T1000 (cell line): Measurements from ENCODE around the gene ADK.
"Not testable (repeated sequence)": the region's sequence is repeated elsewhere in the genome, so short reads cannot be mapped to it uniquely, and the experiment has no call there.

ENCODE experiments used
- DNase-seq: peaks from one replicate; lab custom pipeline; 2025; ENCODE audit warnings: mixed read lengths; lab: John Stamatoyannopoulos, UW

The ADK gene

DNA sequence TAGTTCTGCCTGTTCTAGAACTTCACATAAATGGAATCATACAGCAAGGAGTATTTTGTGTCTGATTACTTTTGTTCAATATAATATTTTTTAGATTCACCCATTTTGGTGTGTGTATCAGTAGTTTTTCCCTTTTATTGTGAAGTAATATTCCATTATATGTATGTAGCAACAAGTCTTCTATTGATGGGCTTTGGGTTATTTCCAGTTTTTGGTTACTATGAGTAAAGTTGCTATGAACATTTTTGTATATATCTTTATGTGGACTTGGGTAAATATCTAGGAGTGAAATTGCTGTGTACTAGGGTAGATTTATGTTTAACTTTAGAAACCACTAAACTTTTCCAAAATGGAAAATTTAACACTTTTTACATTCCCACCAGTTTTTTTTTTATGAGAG lies 35.7 kb downstream of the ADK start:
- DNase-seq: no peak

DNA sequence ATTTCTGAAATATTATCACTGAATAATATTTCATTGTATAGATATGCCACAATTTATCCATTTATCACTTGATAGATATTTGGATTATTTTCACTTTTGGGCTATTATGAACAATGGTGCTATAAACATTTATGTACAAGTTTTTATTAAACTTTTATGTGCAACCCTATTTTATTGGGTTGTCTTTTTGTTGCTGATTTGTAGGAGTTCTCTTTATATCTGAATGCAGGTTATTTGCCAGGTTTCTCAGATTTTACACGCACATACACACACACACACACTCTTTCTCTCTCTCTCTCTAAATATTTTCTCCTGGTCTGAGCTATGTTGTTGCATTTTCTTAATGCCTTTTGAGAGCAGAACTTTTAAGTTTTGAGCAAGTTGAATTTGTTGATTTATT lies 36.2 kb downstream of the ADK start:
- no peak for DNase-seq

DNA sequence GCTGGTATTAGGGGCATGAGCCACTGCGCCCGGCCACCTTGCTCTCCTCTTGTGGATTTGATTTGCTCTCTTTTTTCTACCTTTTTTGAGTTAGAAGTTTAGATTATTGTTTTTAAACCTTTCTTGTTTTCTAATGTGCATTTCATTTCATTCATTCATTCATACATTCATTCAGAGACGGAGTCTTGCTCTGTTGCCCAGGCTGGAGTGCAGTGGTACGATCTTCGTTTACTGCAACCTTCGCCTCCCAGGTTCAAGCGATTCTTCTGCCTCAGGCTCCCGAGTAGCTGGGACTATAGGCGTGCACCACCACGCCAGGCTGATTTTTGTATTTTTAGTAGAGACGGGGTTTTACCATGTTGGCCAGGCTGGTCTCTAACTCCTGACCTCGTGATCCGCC lies 37.6 kb downstream of the ADK start:
- DNase-seq: not testable (repeated sequence)

DNA sequence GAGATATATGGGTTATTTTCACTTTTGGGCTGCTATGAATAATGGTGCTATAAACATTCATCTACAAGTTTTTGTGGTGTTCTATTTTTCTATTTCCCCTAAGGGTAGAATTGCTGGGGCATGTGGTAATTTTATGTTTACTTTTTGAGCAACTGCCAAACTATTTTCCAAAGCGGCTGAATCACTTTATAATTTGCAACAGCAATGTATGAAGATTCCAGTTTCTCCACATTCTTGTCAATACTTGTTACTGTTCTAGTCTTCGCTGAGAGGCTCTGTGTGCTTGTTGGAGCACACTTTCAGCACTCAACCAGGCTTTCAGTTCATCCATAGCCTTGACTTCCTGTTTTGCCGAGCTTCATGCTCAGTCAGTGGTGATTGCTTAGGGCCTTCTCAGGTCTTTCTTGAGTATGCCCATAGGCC lies 39.0 kb downstream of the ADK start:
- peak; percentile 46 for DNase-seq

GRCh38 chr10:74190494-74190893 lies 39.5 kb downstream of the ADK start:
- no peak for DNase-seq

GRCh38 chr10:74194545-74194944 lies 43.5 kb downstream of the ADK start:
- DNase-seq: no peak

- no peak for DNase-seq
These were observed 44.0 kb downstream of the ADK start for GRCh38 chr10:74194999-74195398.

- no peak for DNase-seq
These were observed 48.3 kb downstream of the ADK start for GRCh38 chr10:74199315-74199714.

- DNase-seq: no peak
These were observed 51.3 kb downstream of the ADK start for GRCh38 chr10:74202356-74202755.

DNA sequence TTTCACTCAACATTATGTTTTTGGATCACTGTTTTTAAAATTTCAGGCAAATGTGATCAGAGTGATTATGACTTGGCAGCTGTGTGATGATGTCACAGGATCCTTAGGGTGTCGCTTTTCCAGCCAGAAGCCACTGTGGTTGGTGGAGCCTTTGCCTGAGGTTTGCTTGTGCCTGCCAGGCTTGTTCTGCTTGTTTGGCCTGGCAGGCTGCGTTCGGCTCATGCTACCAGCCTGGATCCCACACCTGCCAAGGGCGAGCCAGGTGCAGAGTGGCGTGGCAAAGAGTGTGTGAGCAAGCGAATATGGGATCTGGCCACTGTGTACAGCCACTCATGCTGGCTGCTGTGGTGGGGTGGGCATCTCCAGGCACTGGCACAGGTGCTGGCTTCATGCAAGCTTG lies 55.7 kb downstream of the ADK start:
- no peak for DNase-seq

DNA sequence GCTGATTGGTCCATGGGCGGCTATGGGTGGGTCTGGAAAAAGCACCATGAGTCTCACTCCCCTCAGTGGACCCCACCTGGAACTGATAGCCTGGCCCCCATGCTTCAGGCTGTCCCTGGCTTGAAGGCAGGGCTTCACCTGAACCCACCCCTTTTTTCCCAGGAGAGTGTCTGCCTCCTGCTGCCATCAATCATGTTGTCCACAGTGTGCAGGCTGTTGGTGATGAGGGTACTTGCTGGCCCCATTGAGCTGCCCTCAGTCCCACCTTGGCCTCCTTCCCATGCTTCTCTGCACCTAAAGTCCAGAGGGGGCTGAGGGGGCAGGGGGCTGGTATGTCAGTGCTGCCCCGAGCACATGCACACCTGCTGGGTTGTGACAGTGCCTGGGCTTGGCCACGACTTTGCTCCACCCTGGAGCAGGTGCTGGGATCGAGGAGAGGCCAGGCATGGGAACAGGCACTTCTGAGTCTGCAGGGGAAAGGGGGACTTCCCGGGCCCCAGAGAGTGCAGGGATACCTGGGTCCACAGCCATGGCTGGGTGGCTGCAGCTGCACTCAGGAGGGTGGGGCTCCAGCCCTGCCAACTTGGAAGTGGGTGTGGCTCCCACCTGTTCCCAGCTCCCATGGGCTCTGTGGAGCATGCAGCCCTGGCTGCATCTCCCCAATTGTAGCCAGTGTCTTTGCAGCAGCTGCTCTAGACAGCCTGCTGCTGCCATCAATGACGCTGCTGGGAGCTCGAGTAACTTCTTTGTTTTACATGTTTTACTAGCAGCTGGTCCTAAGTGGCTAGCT lies 56.9 kb downstream of the ADK start:
- no peak for DNase-seq

- no peak for DNase-seq
These were observed 58.0 kb downstream of the ADK start for GRCh38 chr10:74208997-74209396.

- no peak for DNase-seq
These were observed 62.0 kb downstream of the ADK start for GRCh38 chr10:74213019-74213418.

GRCh38 chr10:74213571-74214162 lies 62.6 kb downstream of the ADK start:
- no peak for DNase-seq

- DNase-seq: not testable (repeated sequence)
These were observed 66.1 kb downstream of the ADK start for GRCh38 chr10:74217110-74217509.

GRCh38 chr10:74222467-74222866 lies 71.4 kb downstream of the ADK start:
- not testable (repeated sequence) for DNase-seq

DNA sequence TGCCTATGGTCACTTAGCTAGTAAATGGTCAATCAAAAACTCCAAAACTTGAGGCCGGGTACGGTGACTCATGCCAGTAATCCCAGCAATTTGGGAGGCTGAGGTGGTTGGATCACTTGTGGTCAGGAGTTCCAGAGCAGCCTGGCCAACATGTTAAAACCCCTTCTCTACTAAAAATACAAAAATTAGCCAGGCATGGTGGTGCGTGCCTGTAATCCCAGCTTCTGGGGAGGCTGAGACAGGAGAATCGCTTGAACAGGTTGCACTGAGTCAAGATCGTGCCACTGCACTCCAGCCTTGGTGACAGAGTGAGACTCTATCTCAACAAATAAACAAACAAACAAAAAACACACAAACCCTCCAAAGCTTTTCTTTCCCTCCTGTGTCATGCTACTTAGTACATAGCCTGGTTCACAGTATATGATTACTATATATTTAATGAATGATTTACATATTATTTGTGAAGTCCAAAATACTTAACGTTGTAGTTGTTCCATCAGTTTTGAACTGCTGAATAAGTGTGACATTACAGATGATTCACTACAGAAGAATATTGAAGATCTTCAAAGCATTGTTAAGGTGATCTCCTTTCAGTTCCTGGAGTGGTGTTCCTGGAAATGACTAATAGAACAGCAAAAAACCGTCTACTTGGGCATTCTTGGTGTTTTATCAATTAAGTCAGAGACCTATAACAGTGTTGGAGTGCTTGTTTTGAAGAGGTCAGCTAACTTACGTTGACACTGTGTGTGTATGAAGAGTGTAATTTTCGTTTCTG lies 72.9 kb downstream of the ADK start:
- DNase-seq: no peak

DNA sequence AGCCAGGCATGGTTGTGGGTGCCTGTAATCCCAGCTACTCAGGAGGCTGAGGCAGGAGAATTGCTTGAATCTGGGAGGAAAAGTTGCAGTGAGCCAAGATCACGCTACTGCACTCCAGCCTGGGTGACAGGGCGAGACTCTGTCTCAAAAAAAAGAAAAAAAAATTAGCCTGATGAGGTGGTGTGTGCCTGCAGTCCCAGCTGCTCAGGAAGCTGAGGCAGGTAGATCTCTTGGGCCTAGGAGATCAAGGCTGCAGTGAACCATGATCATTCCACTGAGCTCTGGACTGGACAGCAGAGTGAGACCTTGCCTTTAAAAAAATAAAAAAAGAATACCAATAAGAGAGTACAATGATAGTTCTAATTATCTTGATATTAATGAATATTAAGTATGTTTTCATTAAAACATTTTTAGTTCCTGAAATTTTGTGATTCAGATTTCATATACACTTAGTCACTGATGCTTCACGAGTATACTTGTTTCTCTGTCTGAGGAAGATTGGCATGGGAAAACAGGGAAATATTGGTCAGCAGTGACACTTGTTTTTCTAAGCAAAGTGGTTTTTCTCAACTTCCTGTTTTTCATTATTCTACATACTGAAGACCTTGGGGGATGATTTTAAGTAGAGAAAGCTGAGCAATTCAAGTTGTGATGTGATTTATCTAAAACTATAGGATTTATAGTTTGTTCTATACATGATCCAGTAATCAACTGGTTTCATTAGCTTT lies 76.8 kb downstream of the ADK start:
- DNase-seq: no peak

GRCh38 chr10:74231375-74231774 lies 80.4 kb downstream of the ADK start:
- no peak for DNase-seq

GRCh38 chr10:74233281-74233680 lies 82.3 kb downstream of the ADK start:
- DNase-seq: no peak

DNA sequence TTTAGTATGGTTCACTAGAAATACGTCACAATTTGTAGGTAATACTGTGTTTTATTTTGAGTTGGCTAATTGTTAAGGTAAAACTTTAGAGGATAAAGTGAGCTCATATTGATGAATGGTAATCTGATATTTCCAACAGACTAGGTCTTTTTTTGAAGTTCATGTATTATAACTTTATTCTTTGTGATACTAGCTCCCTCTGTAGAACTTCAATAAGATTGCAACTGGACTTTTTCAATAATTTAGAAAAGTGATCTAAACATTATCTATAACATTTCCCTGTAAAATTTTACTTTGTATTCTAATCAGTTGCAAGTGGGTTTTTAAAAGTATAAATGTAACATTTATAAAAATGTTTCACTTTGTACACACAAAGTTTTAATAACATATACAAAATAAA lies 83.5 kb downstream of the ADK start:
- DNase-seq: no peak

DNA sequence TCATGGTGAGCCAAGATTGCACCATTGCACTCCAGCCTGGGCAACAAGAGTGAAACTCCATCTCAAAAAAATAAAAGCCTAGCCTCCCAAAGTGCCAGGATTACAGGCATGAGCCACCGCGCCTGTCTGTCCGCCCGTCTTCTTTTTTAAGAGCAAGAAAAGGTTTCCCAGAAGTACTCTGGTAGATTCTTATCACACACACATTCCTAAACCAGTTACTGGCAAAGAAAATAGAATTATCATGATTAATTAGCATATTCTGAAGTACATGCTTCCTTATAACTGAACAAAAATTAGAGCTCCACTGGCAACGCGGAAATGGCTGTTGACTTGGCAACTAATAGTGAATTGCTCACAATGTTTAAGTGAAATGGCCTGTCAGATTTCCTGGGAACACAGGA lies 87.0 kb downstream of the ADK start:
- no peak for DNase-seq
